CD4-positive, CD25-positive, alpha-beta regulatory T cell (primary cell): Measurements from ENCODE around the gene ACBD5. TPM values are rescaled to one million over a fixed set of nuclear protein-coding genes. Genes with fewer than 3 reads are reported as not detected.
A peak's percentile ranks its signal among the peaks of the same experiment; 100 is the strongest.
"Not testable (repeated sequence)": the region's sequence is repeated elsewhere in the genome, so short reads cannot be mapped to it uniquely, and the experiment has no call there.

Experiments
- ATAC-seq, 2 donors: fragments of 150-1000 bp; cut with Tn5 transposase; one replicate each; pipeline ENCODE4 v1.10.0; 2021; ENCODE audit warnings: low read depth in 2 of 2, moderate number of reproducible peaks in 2 of 2, moderate library complexity in 1 of 2
- DNase-seq, 3 donors: peaks; one replicate each; pipeline versions ENCODE4 v3.0.0 to v3.0.0-alpha.2; 2012 to 2022; ENCODE audit warnings: mixed read lengths in 1 of 3
- H3K27ac ChIP-seq: one replicate; pipeline ENCODE4 v1.7.0; 2013; ENCODE audit warnings: mild to moderate bottlenecking, low read length; ENCODE audit not compliant: insufficient read depth, poor library complexity, severe bottlenecking
- H3K27me3 ChIP-seq: one replicate; pipeline ENCODE4 v1.7.0; 2013; ENCODE audit warnings: low read length; ENCODE audit not compliant: control insufficient read depth, insufficient read depth
- H3K36me3 ChIP-seq: one replicate; pipeline ENCODE4 v1.7.0; 2013; ENCODE audit warnings: mild to moderate bottlenecking, low read length, moderate library complexity; ENCODE audit not compliant: control insufficient read depth, insufficient read depth
- H3K4me1 ChIP-seq: 2 replicates; pipeline ENCODE4 v1.7.0; 2013; ENCODE audit warnings: mild to moderate bottlenecking, low read length; ENCODE audit not compliant: insufficient read depth, control insufficient read depth, poor library complexity, severe bottlenecking
- H3K4me3 ChIP-seq: one replicate; pipeline ENCODE4 v1.7.0; 2013; ENCODE audit warnings: low read depth, mild to moderate bottlenecking, low read length, moderate library complexity
- H3K9me3 ChIP-seq, 2 experiments: 1 replicate in 1 of 2; 2 replicates in 1 of 2; pipeline ENCODE4 v1.7.0; 2013; ENCODE audit warnings: low read length in 2 of 2, mild to moderate bottlenecking in 1 of 2, moderate library complexity in 1 of 2; ENCODE audit not compliant: control insufficient read depth in 2 of 2
- H3K27ac Mint-ChIP-seq, 3 donors: one replicate each; pipeline ENCODE4 v1.8.0; 2020 to 2022; ENCODE audit warnings: mild to moderate bottlenecking in 3 of 3, mixed read lengths in 3 of 3, moderate library complexity in 2 of 3
- H3K27me3 Mint-ChIP-seq: one replicate; pipeline ENCODE4 v1.8.0; 2022; ENCODE audit warnings: mild to moderate bottlenecking, mixed read lengths
- H3K36me3 Mint-ChIP-seq: one replicate; pipeline ENCODE4 v1.8.0; 2020; ENCODE audit warnings: mixed read lengths
- H3K4me1 Mint-ChIP-seq, 4 donors: one replicate each; pipeline ENCODE4 v1.8.0; 2020 to 2022; ENCODE audit warnings: mixed read lengths in 4 of 4, mild to moderate bottlenecking in 1 of 4
- H3K4me3 Mint-ChIP-seq, 4 donors: one replicate each; pipeline ENCODE4 v1.8.0; 2020 to 2022; ENCODE audit warnings: mild to moderate bottlenecking in 4 of 4, mixed read lengths in 4 of 4, moderate library complexity in 3 of 4
- H3K9me3 Mint-ChIP-seq, 7 donors: one replicate each; pipeline ENCODE4 v1.8.0; 2020 to 2022; ENCODE audit warnings: mixed read lengths in 7 of 7, mild to moderate bottlenecking in 3 of 7, moderate library complexity in 2 of 7
- polyA plus RNA-seq, 4 donors: library from polyadenylated mRNA; unstranded; fragments of 300-500 nt; fragmentation: Illumina TruSeq; gene quantifications; one replicate each; pipeline ENCODE4 v1.2.3, GENCODE V29; 2021
- total RNA-seq: library from RNA; stranded (reverse); gene quantifications from one replicate; pipeline ENCODE4 v1.2.3, GENCODE V29; 2022

The ACBD5 gene
- total and polyA plus RNA-seq, 5 donors from 2014 or later = 11.0 to 24.7 (median 11.9) TPM

- not testable (repeated sequence) for H3K27ac ChIP-seq, ATAC-seq, H3K36me3 ChIP-seq, H3K9me3 ChIP-seq, H3K27me3 ChIP-seq, H3K4me3 ChIP-seq, DNase-seq, H3K36me3 Mint-ChIP-seq, H3K9me3 Mint-ChIP-seq, H3K27me3 Mint-ChIP-seq, H3K27ac Mint-ChIP-seq
- H3K4me1 ChIP-seq = peaks cover 26% of the 10 kb centered on the region
- H3K4me1 Mint-ChIP-seq = peaks cover 4 to 39% (median 11%) of the 10 kb centered on the region in 4 donors
- peak overlapping the region in 1 of 4 donors; percentile 27 for H3K4me3 Mint-ChIP-seq
Measured at GRCh38 chr10:27236589-27237128, 3.9 kb downstream of the ACBD5 start.

- Mint-ChIP-seq H3K36me3 (peaks cover 11% of the 10 kb centered on the region), H3K4me1 (peaks cover 4 to 32% (median 9%) of the 10 kb centered on the region in 4 donors), H3K4me3 (no peak overlapping the region), H3K27me3 (no peaks in the 10 kb centered on the region), H3K9me3 (peaks cover 0 to 1% (median 0%) of the 10 kb centered on the region in 7 donors), H3K27ac (no peak overlapping the region)
- H3K4me1 ChIP-seq = peaks cover 17% of the 10 kb centered on the region
- ATAC-seq (no peak), DNase-seq (no peak)
- no peak overlapping the region for H3K27ac ChIP-seq
- no peak overlapping the region for H3K4me3 ChIP-seq
- H3K9me3 ChIP-seq = no peaks in the 10 kb centered on the region
- H3K27me3 ChIP-seq = no peaks in the 10 kb centered on the region
- H3K36me3 ChIP-seq = peaks cover 10% of the 10 kb centered on the region
Measured at GRCh38 chr10:27235706-27236105, 4.9 kb downstream of the ACBD5 start.

- no peak for DNase-seq
- Mint-ChIP-seq H3K27ac (no peak overlapping the region), H3K9me3 (no peaks in the 10 kb centered on the region), H3K36me3 (peaks cover 17% of the 10 kb centered on the region), H3K27me3 (no peaks in the 10 kb centered on the region), H3K4me1 (peaks cover 11 to 19% (median 13%) of the 10 kb centered on the region in 4 donors), H3K4me3 (no peak overlapping the region)
- ATAC-seq = no peak
- Histone ChIP-seq H3K4me3 (no peak overlapping the region), H3K27me3 (no peaks in the 10 kb centered on the region), H3K4me1 (no peaks in the 10 kb centered on the region), H3K36me3 (peaks cover 35% of the 10 kb centered on the region), H3K9me3 (no peaks in the 10 kb centered on the region), H3K27ac (no peak overlapping the region)
Measured at GRCh38 chr10:27230022-27230421, 10.6 kb downstream of the ACBD5 start.

- Mint-ChIP-seq H3K4me1 (peaks cover 13 to 25% (median 23%) of the 10 kb centered on the region in 4 donors), H3K9me3 (no peaks in the 10 kb centered on the region), H3K4me3 (no peak overlapping the region), H3K27ac (peak overlapping the region; percentile 43 to 92 (median 76)), H3K27me3 (no peaks in the 10 kb centered on the region), H3K36me3 (peaks cover 15% of the 10 kb centered on the region)
- no peaks in the 10 kb centered on the region for H3K9me3 ChIP-seq
- ATAC-seq (peak in 1 of 2 donors; percentile 55), DNase-seq (peak in 1 of 3 donors; percentile 28)
- H3K4me1 ChIP-seq = no peaks in the 10 kb centered on the region
- no peaks in the 10 kb centered on the region for H3K27me3 ChIP-seq
- H3K36me3 ChIP-seq = peaks cover 48% of the 10 kb centered on the region
- no peak overlapping the region for H3K4me3 ChIP-seq
- H3K27ac ChIP-seq = no peak overlapping the region
Measured at GRCh38 chr10:27225642-27226257, 14.8 kb downstream of the ACBD5 start.

- Histone ChIP-seq H3K27me3 (no peaks in the 10 kb centered on the region), H3K4me3 (no peak overlapping the region), H3K27ac (no peak overlapping the region), H3K9me3 (no peaks in the 10 kb centered on the region), H3K4me1 (no peaks in the 10 kb centered on the region), H3K36me3 (peaks cover 46% of the 10 kb centered on the region)
- Mint-ChIP-seq H3K4me3 (no peak overlapping the region), H3K36me3 (peaks cover 12% of the 10 kb centered on the region), H3K27me3 (no peaks in the 10 kb centered on the region), H3K9me3 (no peaks in the 10 kb centered on the region), H3K4me1 (peaks cover 12 to 25% (median 23%) of the 10 kb centered on the region in 4 donors), H3K27ac (peak overlapping the region in 1 of 3 donors; percentile 76)
- DNase-seq (no peak), ATAC-seq (no peak)
Measured at GRCh38 chr10:27225011-27225590, 15.5 kb downstream of the ACBD5 start.

- DNase-seq (peak; percentile 22 to 63 (median 60)), ATAC-seq (peak; percentile 31 to 59)
- Mint-ChIP-seq H3K4me1 (peaks cover 12 to 25% (median 23%) of the 10 kb centered on the region in 4 donors), H3K9me3 (no peaks in the 10 kb centered on the region), H3K27me3 (no peaks in the 10 kb centered on the region), H3K4me3 (peak overlapping the region in 1 of 4 donors; percentile 14), H3K27ac (peak overlapping the region in 2 of 3 donors; percentile 79 to 82), H3K36me3 (peaks cover 23% of the 10 kb centered on the region)
- Histone ChIP-seq H3K9me3 (no peaks in the 10 kb centered on the region), H3K4me1 (no peaks in the 10 kb centered on the region), H3K27me3 (no peaks in the 10 kb centered on the region), H3K4me3 (no peak overlapping the region), H3K27ac (no peak overlapping the region), H3K36me3 (peaks cover 45% of the 10 kb centered on the region)
Measured at GRCh38 chr10:27223964-27224363, 16.6 kb downstream of the ACBD5 start.

- H3K9me3 ChIP-seq = no peaks in the 10 kb centered on the region
- Mint-ChIP-seq H3K4me1 (peaks cover 0 to 5% (median 0%) of the 10 kb centered on the region in 4 donors), H3K9me3 (no peaks in the 10 kb centered on the region), H3K27me3 (no peaks in the 10 kb centered on the region), H3K27ac (no peak overlapping the region), H3K4me3 (no peak overlapping the region), H3K36me3 (peaks cover 34% of the 10 kb centered on the region)
- H3K36me3 ChIP-seq = peaks cover 86% of the 10 kb centered on the region
- no peak overlapping the region for H3K4me3 ChIP-seq
- H3K27me3 ChIP-seq = no peaks in the 10 kb centered on the region
- DNase-seq = no peak
- no peak for ATAC-seq
- H3K27ac ChIP-seq = no peak overlapping the region
- no peaks in the 10 kb centered on the region for H3K4me1 ChIP-seq
Measured at GRCh38 chr10:27207350-27207749, 33.2 kb downstream of the ACBD5 start.
